Hepatocyte (in vitro differentiated cells): ENCODE data around the gene ZBTB42.

Source experiments
- EZH2 ChIP-seq: fragments of 200-600 bp; sonication (generic); IDR thresholded peaks from 2 replicates; pipeline ENCODE4 v1.6.1; 2016; ENCODE audit warnings: antibody characterized with exemption, mild to moderate bottlenecking, borderline replicate concordance
- TF ChIP-seq, protein P1 (sequence below): fragments of 200-600 bp; sonication (generic); IDR thresholded peaks from 2 replicates; pipeline ENCODE4 v1.5.1; 2016; ENCODE audit warnings: antibody characterized with exemption, mild to moderate bottlenecking; ENCODE audit not compliant: poor library complexity

- TF ChIP-seq EZH2: no peak
- TF ChIP-seq, protein P1, sequence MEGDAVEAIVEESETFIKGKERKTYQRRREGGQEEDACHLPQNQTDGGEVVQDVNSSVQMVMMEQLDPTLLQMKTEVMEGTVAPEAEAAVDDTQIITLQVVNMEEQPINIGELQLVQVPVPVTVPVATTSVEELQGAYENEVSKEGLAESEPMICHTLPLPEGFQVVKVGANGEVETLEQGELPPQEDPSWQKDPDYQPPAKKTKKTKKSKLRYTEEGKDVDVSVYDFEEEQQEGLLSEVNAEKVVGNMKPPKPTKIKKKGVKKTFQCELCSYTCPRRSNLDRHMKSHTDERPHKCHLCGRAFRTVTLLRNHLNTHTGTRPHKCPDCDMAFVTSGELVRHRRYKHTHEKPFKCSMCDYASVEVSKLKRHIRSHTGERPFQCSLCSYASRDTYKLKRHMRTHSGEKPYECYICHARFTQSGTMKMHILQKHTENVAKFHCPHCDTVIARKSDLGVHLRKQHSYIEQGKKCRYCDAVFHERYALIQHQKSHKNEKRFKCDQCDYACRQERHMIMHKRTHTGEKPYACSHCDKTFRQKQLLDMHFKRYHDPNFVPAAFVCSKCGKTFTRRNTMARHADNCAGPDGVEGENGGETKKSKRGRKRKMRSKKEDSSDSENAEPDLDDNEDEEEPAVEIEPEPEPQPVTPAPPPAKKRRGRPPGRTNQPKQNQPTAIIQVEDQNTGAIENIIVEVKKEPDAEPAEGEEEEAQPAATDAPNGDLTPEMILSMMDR: no peak
These were observed 45.0 kb downstream of the ZBTB42 start for GRCh38 chr14:104845834-104846441.
